Ishikawa (cell line): ENCODE results near the gene ADSL.

Experiments used
- FOXM1 ChIP-seq: IDR thresholded peaks from 2 replicates; pipeline ENCODE4 v1.6.1; 2012; ENCODE audit warnings: low read depth, borderline replicate concordance
- MAX ChIP-seq: IDR thresholded peaks from 2 replicates; pipeline ENCODE4 v1.6.1; 2012
- RAD21 ChIP-seq: IDR thresholded peaks from 2 replicates; pipeline ENCODE4 v1.6.1; 2012; ENCODE audit warnings: low read depth
- TCF12 ChIP-seq: IDR thresholded peaks from 2 replicates; pipeline ENCODE4 v1.6.1; 2012; ENCODE audit warnings: low read depth
- TEAD4 ChIP-seq: IDR thresholded peaks from 2 replicates; pipeline ENCODE4 v1.6.1; 2012
- YY1 ChIP-seq: IDR thresholded peaks from 2 replicates; pipeline ENCODE4 v1.6.1; 2012; ENCODE audit warnings: low read depth

- TF ChIP-seq FOXM1: no peak
- no peak for TF ChIP-seq TCF12
- no peak for TF ChIP-seq MAX
- TF ChIP-seq TEAD4: no peak
- TF ChIP-seq RAD21: no peak
- TF ChIP-seq YY1: no peak
Observed at GRCh38 chr22:40421082-40421350, 74.7 kb downstream of the ADSL start.
